K562 (cell line): ENCODE results near the gene IFNA5. TPM values are rescaled to one million over a fixed set of nuclear protein-coding genes. Genes with fewer than 3 reads are reported as not detected.

Experiments
- ATAC-seq: fragments of 200-7000 bp; cut with Tn5 transposase; 3 replicates; pipeline ENCODE4 v1.9.1; 2020; ENCODE audit warnings: moderate library complexity
- BruUV-seq: library from RNA; stranded (reverse); fragments of 400-500 nt; replicated peaks from 2 replicates; lab custom pipeline; 2021; lab: Mats Ljungman, UMichigan
- CTCF ChIA-PET: fragments of 300-600 bp; formaldehyde crosslinking; extraction: SDS; loops from one replicate; lab custom pipeline; 2021; ENCODE audit warnings: low intra/inter-chr PET ratio; lab: Yijun Ruan, JAX
- POLR2A ChIA-PET: fragments of 300-600, 350-650 bp; sonication (Branson Sonifier 250); formaldehyde crosslinking; extraction: SDS; loops from one replicate; lab custom pipeline; 2021; ENCODE audit warnings: antibody characterized with exemption, inconsistent platforms; lab: Yijun Ruan, JAX
- DNase-seq, 4 experiments: peaks; one replicate each; pipeline versions ENCODE4 v3.0.0 to v3.0.0-alpha.2; 2011 to 2018; ENCODE audit warnings: low spot score in 3 of 4, mixed read lengths in 3 of 4; ENCODE audit errors: extremely low read depth in 1 of 4
- FAIRE-seq: peaks from 2 replicates; lab custom pipeline; 2011; peaks lifted over from hg19 to GRCh38; lab: Jason Lieb, UNC
- H2AFZ ChIP-seq: 2 replicates; pipeline ENCODE4 v1.6.0; 2011; ENCODE audit warnings: low read depth, low read length, control low read depth, inconsistent platforms
- H3K27ac ChIP-seq: fragments of 200-600 bp; 3 replicates; pipeline ENCODE4 v1.8.0; 2011; ENCODE audit warnings: low read depth, mild to moderate bottlenecking, control low read depth, inconsistent platforms, low read length, moderate library complexity, mixed read lengths; ENCODE audit errors: extremely low read depth
- H3K27me3 ChIP-seq, 2 experiments: fragments of 300-600 bp in 1 of 2; 2 replicates in 1 of 2; 3 replicates in 1 of 2; pipeline versions ENCODE4 v1.6.0 to v1.8.0; 2011; ENCODE audit warnings: inconsistent platforms in 2 of 2, low read length in 2 of 2, mild to moderate bottlenecking in 1 of 2, mixed read lengths in 1 of 2, moderate library complexity in 1 of 2; ENCODE audit not compliant: control insufficient read depth in 2 of 2, insufficient read depth in 2 of 2
- H3K36me3 ChIP-seq: fragments of 300-600 bp; 3 replicates; pipeline ENCODE4 v1.8.0; 2011; ENCODE audit warnings: mild to moderate bottlenecking, low read length, inconsistent platforms; ENCODE audit not compliant: control insufficient read depth, insufficient read depth
- H3K4me1 ChIP-seq, 2 experiments: fragments of 200-600 bp in 1 of 2; replicated peaks in 1 of 2; 2 replicates in 1 of 2; 3 replicates in 1 of 2; pipeline versions ENCODE4 v1.5.1 to v1.8.0; 2011; ENCODE audit warnings: inconsistent platforms in 2 of 2, low read length in 2 of 2, mild to moderate bottlenecking in 1 of 2, mixed read lengths in 1 of 2, moderate library complexity in 1 of 2; ENCODE audit not compliant: control insufficient read depth in 2 of 2, insufficient read depth in 2 of 2
- H3K4me2 ChIP-seq: 2 replicates; pipeline ENCODE4 v1.6.1; 2011; ENCODE audit warnings: low read length, control low read depth, inconsistent platforms, mixed read lengths; ENCODE audit not compliant: insufficient read depth
- H3K4me3 ChIP-seq: fragments of 200-600 bp; sonication (generic), shearing (Covaris generic); 2 replicates; pipeline ENCODE4 v1.5.1; 2016; ENCODE audit warnings: control low read depth, inconsistent platforms
- H3K79me2 ChIP-seq: fragments of 200-600 bp; 3 replicates; pipeline ENCODE4 v1.8.0; 2011; ENCODE audit warnings: low read length, inconsistent platforms; ENCODE audit not compliant: control insufficient read depth, insufficient read depth
- H3K9ac ChIP-seq, 2 experiments: 2 replicates each; pipeline versions ENCODE4 v1.6.0 to v1.6.1; 2011; ENCODE audit warnings: low read depth in 2 of 2, low read length in 2 of 2, control low read depth in 1 of 2, inconsistent platforms in 1 of 2, mild to moderate bottlenecking in 1 of 2, mixed read lengths in 1 of 2; ENCODE audit not compliant: insufficient read depth in 1 of 2
- H3K9me1 ChIP-seq: one replicate; pipeline ENCODE4 v1.6.0; 2011; ENCODE audit warnings: inconsistent platforms, mild to moderate bottlenecking, low read length, moderate library complexity; ENCODE audit not compliant: control insufficient read depth, insufficient read depth
- H3K9me3 ChIP-seq: replicated peaks from 2 replicates; pipeline ENCODE4 v1.5.1; 2011; ENCODE audit warnings: low read depth, low read length, inconsistent platforms; ENCODE audit not compliant: control insufficient read depth, insufficient read depth
- H4K20me1 ChIP-seq: replicated peaks from 2 replicates; pipeline ENCODE4 v1.6.1; 2011; ENCODE audit warnings: low read length, inconsistent platforms, mixed read lengths; ENCODE audit not compliant: control insufficient read depth, insufficient read depth
- ARID1B ChIP-seq: fragments of 450-650 bp; IDR thresholded peaks from 2 replicates; pipeline ENCODE4 v1.6.1; 2016; ENCODE audit warnings: antibody characterized with exemption, mild to moderate bottlenecking, inconsistent platforms
- BHLHE40 ChIP-seq: IDR thresholded peaks from 2 replicates; pipeline ENCODE4 v1.6.1; 2011; ENCODE audit warnings: low read length, improper control_type of control experiment
- DMBX1 ChIP-seq: fragments of 250-450 bp; sonication (Bioruptor Pico); IDR thresholded peaks from 2 replicates; pipeline ENCODE4 v1.8.0; 2022; ENCODE audit warnings: inconsistent platforms, mild to moderate bottlenecking, moderate library complexity, borderline replicate concordance
- L3MBTL2 ChIP-seq: fragments of 450-650 bp; IDR thresholded peaks from 2 replicates; pipeline ENCODE4 v1.6.1; 2016; ENCODE audit warnings: mild to moderate bottlenecking, moderate library complexity
- MTA3 ChIP-seq: fragments of 450-650 bp; formaldehyde crosslinking; IDR thresholded peaks from 2 replicates; pipeline ENCODE4 v1.6.1; 2017; ENCODE audit warnings: mild to moderate bottlenecking, borderline replicate concordance
- NCOA4 ChIP-seq: fragments of 450-650 bp; IDR thresholded peaks from 2 replicates; pipeline ENCODE4 v1.6.1; 2018; ENCODE audit warnings: mild to moderate bottlenecking; ENCODE audit not compliant: partially characterized antibody
- NFYB ChIP-seq: IDR thresholded peaks from 2 replicates; pipeline ENCODE4 v1.6.1; 2011; ENCODE audit warnings: mild to moderate bottlenecking, moderate library complexity; ENCODE audit not compliant: insufficient read length; ENCODE audit errors: extremely low read depth
- POLR3A ChIP-seq: IDR thresholded peaks from 2 replicates; pipeline ENCODE4 v1.6.1; 2011; ENCODE audit warnings: borderline replicate concordance, mild to moderate bottlenecking, moderate library complexity; ENCODE audit not compliant: insufficient read length, insufficient read depth; ENCODE audit errors: extremely low read depth
- PRPF4 ChIP-seq: fragments of 200-400 bp; formaldehyde crosslinking; IDR thresholded peaks from one replicate; pipeline ENCODE4 v1.6.1; 2017; ENCODE audit warnings: low read length, low read depth, mild to moderate bottlenecking; ENCODE audit not compliant: insufficient read depth, poor library complexity, severe bottlenecking
- RAD21 ChIP-seq, 2 experiments: fragments of 250-450 bp in 1 of 2; fragments of 450-650 bp in 1 of 2; sonication (Bioruptor Pico) in 1 of 2; formaldehyde crosslinking in 1 of 2; IDR thresholded peaks in 1 of 2; conservative IDR thresholded peaks in 1 of 2; 2 replicates each; pipeline versions ENCODE4 v1.4.0 to v1.8.0; 2020 to 2022; ENCODE audit warnings: mild to moderate bottlenecking in 2 of 2, moderate library complexity in 1 of 2
- RB1 ChIP-seq: fragments of 450-650 bp; IDR thresholded peaks from 2 replicates; pipeline ENCODE4 v1.6.1; 2017; ENCODE audit warnings: low read depth, mild to moderate bottlenecking
- SRF ChIP-seq, 2 experiments: fragments of 250-450, 450-650 bp in 1 of 2; sonication (Bioruptor Pico) in 1 of 2; sonication (generic) in 1 of 2; formaldehyde crosslinking; IDR thresholded peaks; 2 replicates each; pipeline versions ENCODE4 v1.5.0 to v1.5.1; 2020 to 2022; ENCODE audit warnings: mild to moderate bottlenecking in 1 of 2, missing genetic modification reagents in 1 of 2
- ZNF764 ChIP-seq: fragments of 250-450 bp; sonication (Bioruptor Pico); IDR thresholded peaks from 2 replicates; pipeline ENCODE4 v1.4.0; 2020; ENCODE audit warnings: low read depth, mild to moderate bottlenecking, moderate library complexity
- ZNF830 ChIP-seq: fragments of 250-450 bp; sonication (Bioruptor Pico); IDR thresholded peaks from 2 replicates; pipeline ENCODE4 v1.5.0; 2021; ENCODE audit warnings: mild to moderate bottlenecking
- WGBS: fragments of 100-300 bp; shearing (Covaris generic); methylation state at CpG from one replicate; pipeline ENCODE4 v1.1.6; 2016; ENCODE audit warnings: low coverage, mixed read lengths; ENCODE audit not compliant: insufficient coverage; ENCODE audit errors: missing lambda C conversion rate; 5-methylcytosine and 5-hydroxymethylcytosine counted together
- in situ Hi-C: fragments of 300-500 bp; cut with MboI; formaldehyde crosslinking; loops from 4 replicates; pipeline ENCODE4 v1.15.0; 2018; ENCODE audit warnings: inconsistent platforms, mixed read lengths
- intact Hi-C: fragments of 100-400 bp; cut with micrococcal nuclease; formaldehyde crosslinking; loops from 2 replicates; pipeline ENCODE4 v1.14.2; 2022
- polyA plus RNA-seq, 8 experiments: library from polyadenylated mRNA; depleted of rRNA in 4 of 8; stranded (reverse) in 5 of 8; unstranded in 3 of 8; fragments of >200 nt; fragmentation: Nextera tagmentation in 2 of 8; fragmentation: Illumina TruSeq in 1 of 8; extraction: Ambion mirVana in 2 of 8; extraction: Trizol in 1 of 8; gene quantifications; 2 replicates each; pipeline versions ENCODE4 v1.2.1 to v1.2.3, GENCODE V29; 2011 to 2014; ENCODE audit warnings: inconsistent platforms in 1 of 8, missing spikeins in 1 of 8
- total RNA-seq, 7 experiments: library from RNA; depleted of rRNA in 6 of 7; stranded (reverse); fragments of >200 nt in 6 of 7; fragmentation: Illumina TruSeq in 2 of 7; extraction: Trizol in 2 of 7; gene quantifications; 2 replicates each; pipeline versions ENCODE4 v1.2.1 to v1.2.3, GENCODE V29; 2011 to 2021; ENCODE audit warnings: low replicate concordance in 1 of 7
- TF ChIP-seq, protein P1 (sequence below): sonication (generic); formaldehyde crosslinking; IDR thresholded peaks from 2 replicates; pipeline ENCODE4 v1.8.0; 2022; ENCODE audit warnings: missing genetic modification reagents, mild to moderate bottlenecking, moderate library complexity, borderline replicate concordance
- TF ChIP-seq, protein P2 (sequence below): fragments of 250-450 bp; sonication (Bioruptor Pico); IDR thresholded peaks from 2 replicates; pipeline ENCODE4 v1.5.0; 2021
- TF ChIP-seq, protein P3 (sequence below), 2 experiments: fragments of 450-650 bp; IDR thresholded peaks; 2 replicates each; pipeline ENCODE4 v1.6.1; 2018; ENCODE audit warnings: mild to moderate bottlenecking in 2 of 2, low read depth in 1 of 2; ENCODE audit not compliant: partially characterized antibody in 2 of 2

Gene IFNA5
- total and polyA plus RNA-seq, 9 of the 15 experiments (the other 6 are each of a cell fraction or from before 2014, with no cell fraction given), result not detected

DNA sequence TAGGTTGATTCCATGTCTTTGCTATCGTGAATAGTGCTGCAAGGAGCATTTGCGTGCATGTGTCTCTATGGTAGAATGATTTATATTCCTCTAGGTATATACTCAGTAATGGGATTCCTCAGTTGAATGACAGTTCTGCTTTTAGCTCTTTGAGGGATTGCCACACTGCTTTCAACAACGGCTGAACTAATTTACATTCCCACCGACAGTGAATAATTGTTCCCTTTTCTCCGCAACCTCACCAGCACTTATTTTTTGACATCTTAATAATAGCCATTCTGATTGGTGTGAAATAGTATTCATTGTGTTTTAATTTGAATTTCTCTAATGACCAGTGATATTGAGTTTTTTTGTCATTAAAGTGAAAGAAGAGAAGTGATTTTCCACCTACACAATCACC is 18.5 kb downstream of the IFNA5 start:
- Histone ChIP-seq H3K27me3 (no peaks in the 10 kb centered on the region), H3K27ac (no peak overlapping the region), H3K79me2 (no peaks in the 10 kb centered on the region), H3K9me1 (no peaks in the 10 kb centered on the region), H3K36me3 (no peaks in the 10 kb centered on the region), H2AFZ (no peak overlapping the region), H4K20me1 (no peaks in the 10 kb centered on the region), H3K9me3 (no peaks in the 10 kb centered on the region), H3K4me2 (no peak overlapping the region), H3K9ac (no peak overlapping the region), H3K4me1 (no peaks in the 10 kb centered on the region), H3K4me3 (no peak overlapping the region)
- ChIA-PET POLR2A (no interaction called here), CTCF (no interaction called here)
- intact Hi-C loops, result no loop called here
- DNase-seq, result no peak
- FAIRE-seq, result no peak
- no TSS peak for BruUV-seq
- TF ChIP-seq ZNF830 (no peak), ARID1B (no peak), ZNF764 (CRISPR knock-in tag) (no peak), BHLHE40 (no peak), NCOA4 (no peak), DMBX1 (no peak), SRF (CRISPR knock-in tag; IDR thresholded peaks at IDR 0.05) (no peak), POLR3A (no peak), NFYB (no peak), PRPF4 (no peak), MTA3 (no peak), RB1 (no peak), L3MBTL2 (no peak), RAD21 (CRISPR knock-in tag; conservative IDR thresholded peaks at IDR 0.05 in 1 of 2, IDR thresholded peaks at IDR 0.05 in 1 of 2) (no peak)
- TF ChIP-seq, protein P1, sequence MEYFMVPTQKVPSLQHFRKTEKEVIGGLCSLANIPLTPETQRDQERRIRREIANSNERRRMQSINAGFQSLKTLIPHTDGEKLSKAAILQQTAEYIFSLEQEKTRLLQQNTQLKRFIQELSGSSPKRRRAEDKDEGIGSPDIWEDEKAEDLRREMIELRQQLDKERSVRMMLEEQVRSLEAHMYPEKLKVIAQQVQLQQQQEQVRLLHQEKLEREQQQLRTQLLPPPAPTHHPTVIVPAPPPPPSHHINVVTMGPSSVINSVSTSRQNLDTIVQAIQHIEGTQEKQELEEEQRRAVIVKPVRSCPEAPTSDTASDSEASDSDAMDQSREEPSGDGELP, result no peak
- TF ChIP-seq, protein P2, sequence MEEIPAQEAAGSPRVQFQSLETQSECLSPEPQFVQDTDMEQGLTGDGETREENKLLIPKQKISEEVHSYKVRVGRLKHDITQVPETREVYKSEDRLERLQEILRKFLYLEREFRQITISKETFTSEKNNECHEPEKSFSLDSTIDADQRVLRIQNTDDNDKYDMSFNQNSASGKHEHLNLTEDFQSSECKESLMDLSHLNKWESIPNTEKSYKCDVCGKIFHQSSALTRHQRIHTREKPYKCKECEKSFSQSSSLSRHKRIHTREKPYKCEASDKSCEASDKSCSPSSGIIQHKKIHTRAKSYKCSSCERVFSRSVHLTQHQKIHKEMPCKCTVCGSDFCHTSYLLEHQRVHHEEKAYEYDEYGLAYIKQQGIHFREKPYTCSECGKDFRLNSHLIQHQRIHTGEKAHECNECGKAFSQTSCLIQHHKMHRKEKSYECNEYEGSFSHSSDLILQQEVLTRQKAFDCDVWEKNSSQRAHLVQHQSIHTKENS (CRISPR knock-in tag), result no peak
- TF ChIP-seq, protein P3, sequence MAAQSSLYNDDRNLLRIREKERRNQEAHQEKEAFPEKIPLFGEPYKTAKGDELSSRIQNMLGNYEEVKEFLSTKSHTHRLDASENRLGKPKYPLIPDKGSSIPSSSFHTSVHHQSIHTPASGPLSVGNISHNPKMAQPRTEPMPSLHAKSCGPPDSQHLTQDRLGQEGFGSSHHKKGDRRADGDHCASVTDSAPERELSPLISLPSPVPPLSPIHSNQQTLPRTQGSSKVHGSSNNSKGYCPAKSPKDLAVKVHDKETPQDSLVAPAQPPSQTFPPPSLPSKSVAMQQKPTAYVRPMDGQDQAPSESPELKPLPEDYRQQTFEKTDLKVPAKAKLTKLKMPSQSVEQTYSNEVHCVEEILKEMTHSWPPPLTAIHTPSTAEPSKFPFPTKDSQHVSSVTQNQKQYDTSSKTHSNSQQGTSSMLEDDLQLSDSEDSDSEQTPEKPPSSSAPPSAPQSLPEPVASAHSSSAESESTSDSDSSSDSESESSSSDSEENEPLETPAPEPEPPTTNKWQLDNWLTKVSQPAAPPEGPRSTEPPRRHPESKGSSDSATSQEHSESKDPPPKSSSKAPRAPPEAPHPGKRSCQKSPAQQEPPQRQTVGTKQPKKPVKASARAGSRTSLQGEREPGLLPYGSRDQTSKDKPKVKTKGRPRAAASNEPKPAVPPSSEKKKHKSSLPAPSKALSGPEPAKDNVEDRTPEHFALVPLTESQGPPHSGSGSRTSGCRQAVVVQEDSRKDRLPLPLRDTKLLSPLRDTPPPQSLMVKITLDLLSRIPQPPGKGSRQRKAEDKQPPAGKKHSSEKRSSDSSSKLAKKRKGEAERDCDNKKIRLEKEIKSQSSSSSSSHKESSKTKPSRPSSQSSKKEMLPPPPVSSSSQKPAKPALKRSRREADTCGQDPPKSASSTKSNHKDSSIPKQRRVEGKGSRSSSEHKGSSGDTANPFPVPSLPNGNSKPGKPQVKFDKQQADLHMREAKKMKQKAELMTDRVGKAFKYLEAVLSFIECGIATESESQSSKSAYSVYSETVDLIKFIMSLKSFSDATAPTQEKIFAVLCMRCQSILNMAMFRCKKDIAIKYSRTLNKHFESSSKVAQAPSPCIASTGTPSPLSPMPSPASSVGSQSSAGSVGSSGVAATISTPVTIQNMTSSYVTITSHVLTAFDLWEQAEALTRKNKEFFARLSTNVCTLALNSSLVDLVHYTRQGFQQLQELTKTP (IDR thresholded peaks at IDR 0.05; ENCODE audit: low read depth in 1 of 2, partially characterized antibody in 2 of 2), result no peak
- in situ Hi-C loops, result no loop called here
- WGBS, result no CpG with 5 or more reads among the region's 5 CpGs
- no peak for ATAC-seq
